Measurements from ENCODE around the gene BSDC1. TPM values are rescaled to one million over a fixed set of nuclear protein-coding genes. Genes with fewer than 3 reads are reported as not detected.

BSDC1 gene
- total and polyA plus RNA-seq, 8 donors, result 23.8 to 126 (median 45.5) TPM

DNA sequence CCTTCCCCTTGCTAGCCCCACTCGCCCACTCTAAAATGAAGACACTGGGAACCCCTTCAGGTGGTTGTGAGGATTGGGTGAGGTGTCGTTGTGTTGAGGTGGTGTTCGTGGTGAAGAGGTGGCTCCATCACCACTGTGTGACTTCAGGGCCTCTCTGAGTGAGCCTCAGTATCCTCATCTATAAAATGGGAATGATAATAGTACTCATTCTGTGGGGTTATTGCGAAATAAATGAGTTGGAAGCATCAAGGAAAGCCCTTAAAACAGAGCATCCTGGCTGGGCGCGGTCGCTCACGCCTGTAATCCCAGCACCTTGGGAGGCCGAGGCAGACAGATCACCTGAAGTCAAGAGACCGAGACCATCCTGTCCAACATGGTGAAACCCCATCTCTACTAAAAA is 51.5 kb downstream of the BSDC1 start:
- no peaks in the 10 kb centered on the region for H3K27me3 ChIP-seq
- H3K9me3 ChIP-seq, result no peaks in the 10 kb centered on the region
- no peaks in the 10 kb centered on the region for H3K36me3 ChIP-seq
- TF ChIP-seq POLR2A (IDR thresholded peaks at IDR 0.05) (no peak), EP300 (IDR thresholded peaks at IDR 0.05) (no peak)
- no peak overlapping the region for H3K4me3 ChIP-seq
- WGBS, 5 donors, result 90 to 94% (median 92%) methylated on average over 10 of the region's 10 CpGs
- peaks cover 9 to 52% (median 22%) of the 10 kb centered on the region in 4 donors for H3K4me1 ChIP-seq
- peak overlapping the region in 1 of 5 donors; percentile 50 for H3K27ac ChIP-seq
- intact Hi-C loops (cut with DNase I; ENCODE audit: low total_unique reads), result no loop called here
- DNase-seq, result no peak

DNA sequence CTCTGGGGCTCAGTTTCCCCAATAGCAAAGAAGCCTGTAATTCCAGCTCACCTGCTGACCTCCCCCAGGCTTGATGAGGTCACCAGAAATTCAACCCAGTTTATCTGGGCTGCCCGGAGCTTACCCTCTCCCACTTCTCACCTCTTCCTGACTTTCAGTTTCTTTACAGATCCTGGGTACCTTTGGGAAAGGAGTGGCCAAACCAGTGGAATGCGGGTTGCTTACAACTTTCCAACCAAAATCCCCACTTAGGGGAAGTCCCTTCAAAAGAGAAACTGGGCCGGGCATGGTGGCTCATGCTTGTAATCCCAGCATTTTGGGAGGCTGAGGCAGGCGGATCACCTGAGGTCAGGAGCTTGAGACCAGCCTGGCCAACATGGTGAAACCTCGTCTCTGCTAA is 52.3 kb downstream of the BSDC1 start:
- DNase-seq, result peak in 1 of 2 donors; percentile 66
- TF ChIP-seq POLR2AphosphoS5 (IDR thresholded peaks at IDR 0.05), result no peak
- TF ChIP-seq POLR2A (IDR thresholded peaks at IDR 0.05), result no peak
- TF ChIP-seq EP300 (IDR thresholded peaks at IDR 0.05), result no peak
- TF ChIP-seq CTCF (IDR thresholded peaks at IDR 0.05), result no peak

DNA sequence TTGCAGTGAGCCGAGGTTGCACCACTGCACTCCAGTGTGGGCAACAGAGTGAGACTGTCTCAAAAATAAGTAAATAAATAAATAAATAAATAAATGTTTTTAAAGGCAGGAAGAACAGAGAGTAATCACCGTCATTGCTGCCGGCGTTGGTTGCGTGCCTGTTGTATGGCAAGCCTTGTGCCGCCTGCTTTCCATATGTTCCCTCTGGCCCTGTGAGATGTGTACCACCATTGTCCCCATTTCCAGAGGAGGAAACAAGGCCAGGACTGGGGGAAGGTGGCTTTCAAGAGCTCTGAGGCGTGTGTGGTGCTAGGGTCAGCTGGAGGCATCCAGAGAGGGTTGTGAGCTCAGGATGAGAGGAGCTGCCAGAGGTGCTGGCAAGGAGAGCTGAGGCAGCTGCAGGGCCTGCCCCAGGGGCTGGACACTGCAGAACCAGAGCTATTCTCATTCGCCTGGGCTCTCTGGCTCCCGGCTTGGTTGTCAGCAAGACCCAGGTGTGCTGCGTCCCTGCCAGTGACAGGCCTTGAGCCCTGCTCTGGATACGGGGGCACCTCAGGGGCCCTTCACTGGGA is 53.0 kb downstream of the BSDC1 start:
- no peak for TF ChIP-seq EP300 (IDR thresholded peaks at IDR 0.05)
- TF ChIP-seq POLR2A (IDR thresholded peaks at IDR 0.05), result no peak
- no peak for TF ChIP-seq POLR2AphosphoS5 (IDR thresholded peaks at IDR 0.05)
- TF ChIP-seq CTCF (IDR thresholded peaks at IDR 0.05), result no peak
- peak in 1 of 2 donors; percentile 11 for DNase-seq
- WGBS, 5 donors, result 88 to 97% (median 92%) methylated on average over 11 of the region's 11 CpGs
- Histone ChIP-seq H3K4me3 (no peak overlapping the region), H3K27me3 (no peaks in the 10 kb centered on the region), H3K27ac (peak overlapping the region in 2 of 5 donors; percentile 50 to 59), H3K36me3 (no peaks in the 10 kb centered on the region), H3K4me1 (peaks cover 19 to 66% (median 36%) of the 10 kb centered on the region in 4 donors), H3K9me3 (no peaks in the 10 kb centered on the region)
- intact Hi-C loops (cut with DNase I; ENCODE audit: low total_unique reads), result no loop called here

More for the DNA sequence above, 52.3 kb downstream of the BSDC1 start:
- Histone ChIP-seq H3K27me3 (no peaks in the 10 kb centered on the region), H3K27ac (peak overlapping the region in 2 of 5 donors; percentile 50 to 59), H3K9me3 (no peaks in the 10 kb centered on the region), H3K4me3 (no peak overlapping the region), H3K36me3 (no peaks in the 10 kb centered on the region), H3K4me1 (peaks cover 14 to 59% (median 29%) of the 10 kb centered on the region in 4 donors)
- WGBS, 5 donors, result 38 to 61% (median 45%) methylated on average over 5 of the region's 5 CpGs
- intact Hi-C loops (cut with DNase I; ENCODE audit: low total_unique reads), result no loop called here

GRCh38 chr1:32339363-32339978 is 54.8 kb downstream of the BSDC1 start:
- Histone ChIP-seq H3K4me1 (peaks cover 25 to 67% (median 41%) of the 10 kb centered on the region in 4 donors), H3K4me3 (no peak overlapping the region), H3K36me3 (no peaks in the 10 kb centered on the region), H3K27me3 (peaks cover 0 to 3% (median 0%) of the 10 kb centered on the region in 3 donors), H3K27ac (no peak overlapping the region), H3K9me3 (no peaks in the 10 kb centered on the region)
- no peak for DNase-seq
- TF ChIP-seq EP300 (IDR thresholded peaks at IDR 0.05) (no peak), POLR2A (IDR thresholded peaks at IDR 0.05) (no peak)
- WGBS, 5 donors, result 68 to 83% (median 75%) methylated on average over 5 of the region's 5 CpGs
- intact Hi-C loops (cut with DNase I; ENCODE audit: low total_unique reads), result no loop called here

DNA sequence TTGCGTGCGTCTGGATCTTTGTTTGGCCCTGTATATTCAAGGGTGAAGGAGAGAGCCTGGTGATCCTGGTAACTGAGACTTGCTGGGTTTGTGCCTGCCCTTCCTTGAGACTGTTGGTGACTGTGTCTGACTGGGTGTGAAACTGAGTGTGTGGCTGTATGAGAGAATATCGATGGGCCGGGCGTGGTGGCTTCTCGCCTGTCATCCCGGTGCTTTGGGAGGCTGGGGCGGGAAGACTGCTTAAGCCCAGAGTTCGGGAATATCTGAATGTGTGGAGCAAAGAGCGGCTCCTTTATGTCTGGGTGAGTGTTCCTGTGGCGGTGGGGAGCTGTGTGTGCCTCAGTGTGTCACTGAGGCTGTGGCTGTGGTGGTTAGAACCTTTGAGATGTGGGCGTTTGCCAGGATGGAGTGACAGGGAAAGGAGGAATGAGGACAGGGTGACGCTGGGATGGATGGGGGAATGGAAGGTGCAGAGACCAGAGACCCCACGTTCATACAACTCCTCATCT is 55.5 kb downstream of the BSDC1 start:
- no peak overlapping the region for H3K4me3 ChIP-seq
- intact Hi-C loops (cut with DNase I; ENCODE audit: low total_unique reads), result no loop called here
- 47 to 74% (median 56%) methylated on average over 14 of the region's 14 CpGs for WGBS, 5 donors
- H3K27me3 ChIP-seq, result peaks cover 0 to 3% (median 0%) of the 10 kb centered on the region in 3 donors
- H3K4me1 ChIP-seq, result peaks cover 30 to 75% (median 49%) of the 10 kb centered on the region in 4 donors
- peak in 1 of 2 donors; percentile 33 for DNase-seq
- H3K27ac ChIP-seq, result peak overlapping the region; percentile 9 to 87 (median 38)
- H3K36me3 ChIP-seq, result peaks cover 0 to 6% (median under 1%) of the 10 kb centered on the region in 4 donors
- H3K9me3 ChIP-seq, result no peaks in the 10 kb centered on the region
- no peak for TF ChIP-seq CTCF (IDR thresholded peaks at IDR 0.05)
- no peak for TF ChIP-seq POLR2AphosphoS5 (IDR thresholded peaks at IDR 0.05)
- no peak for TF ChIP-seq POLR2A (IDR thresholded peaks at IDR 0.05)
- TF ChIP-seq EP300 (IDR thresholded peaks at IDR 0.05), result no peak

Data from stomach (tissue), 9 donors.